Neuronal stem cell (in vitro differentiated cells): ENCODE data around the gene CYP4F11.

Experiments used
- DNase-seq: peaks from one replicate; pipeline ENCODE4 v3.0.0-alpha.2; 2013; ENCODE audit warnings: low spot score
- H2AFZ ChIP-seq: one replicate; pipeline ENCODE4 v1.6.1; 2013; ENCODE audit warnings: mild to moderate bottlenecking, low read length, inconsistent platforms
- H2AK5ac ChIP-seq: 2 replicates; pipeline ENCODE4 v1.6.1; 2013; ENCODE audit warnings: low read depth, mild to moderate bottlenecking, inconsistent platforms, low read length, moderate library complexity, mixed read lengths
- H2BK120ac ChIP-seq: 2 replicates; pipeline ENCODE4 v1.6.1; 2013; ENCODE audit warnings: low read depth, mild to moderate bottlenecking, inconsistent platforms, low read length, moderate library complexity, mixed read lengths
- H2BK12ac ChIP-seq: one replicate; pipeline ENCODE4 v1.6.1; 2013; ENCODE audit warnings: low read length, inconsistent platforms
- H2BK15ac ChIP-seq: 2 replicates; pipeline ENCODE4 v1.6.1; 2013; ENCODE audit warnings: mild to moderate bottlenecking, low read length, inconsistent platforms, mixed read lengths
- H2BK5ac ChIP-seq: one replicate; pipeline ENCODE4 v1.6.1; 2013; ENCODE audit warnings: inconsistent platforms, mild to moderate bottlenecking, low read length, moderate library complexity
- H3K14ac ChIP-seq: one replicate; pipeline ENCODE4 v1.6.1; 2013; ENCODE audit warnings: low read length, inconsistent platforms
- H3K18ac ChIP-seq: 2 replicates; pipeline ENCODE4 v1.6.1; 2013; ENCODE audit warnings: low read length, inconsistent platforms
- H3K23ac ChIP-seq: 2 replicates; pipeline ENCODE4 v1.6.1; 2013; ENCODE audit warnings: low read depth, mild to moderate bottlenecking, mixed read lengths, low read length, inconsistent platforms; ENCODE audit not compliant: poor library complexity
- H3K27ac ChIP-seq: replicated peaks from 3 replicates; pipeline ENCODE4 v1.5.1; 2013; ENCODE audit warnings: low read length, inconsistent platforms
- H3K27me3 ChIP-seq, 3 experiments: 2 replicates each; pipeline ENCODE4 v1.6.1; 2013; ENCODE audit warnings: low read length in 3 of 3, mild to moderate bottlenecking in 2 of 3, inconsistent platforms in 1 of 3, low read depth in 1 of 3, mixed read lengths in 1 of 3, moderate library complexity in 1 of 3; ENCODE audit not compliant: control insufficient read depth in 3 of 3, insufficient read depth in 3 of 3
- H3K36me3 ChIP-seq, 2 donors: replicated peaks in 1 of 2; 2 replicates each; pipeline ENCODE4 v1.6.1; 2013; ENCODE audit warnings: low read length in 2 of 2; ENCODE audit not compliant: control insufficient read depth in 2 of 2, insufficient read depth in 2 of 2
- H3K4ac ChIP-seq: 2 replicates; pipeline ENCODE4 v1.6.1; 2013; ENCODE audit warnings: inconsistent platforms, mild to moderate bottlenecking, low read length, moderate library complexity
- H3K4me1 ChIP-seq, 2 donors: 1 replicate in 1 of 2; 2 replicates in 1 of 2; pipeline ENCODE4 v1.6.1; 2013; ENCODE audit warnings: low read length in 2 of 2, low read depth in 1 of 2; ENCODE audit not compliant: control insufficient read depth in 2 of 2, insufficient read depth in 1 of 2
- H3K4me2 ChIP-seq: one replicate; pipeline ENCODE4 v1.6.1; 2013; ENCODE audit warnings: mild to moderate bottlenecking, low read length, inconsistent platforms; ENCODE audit not compliant: insufficient read depth, poor library complexity, severe bottlenecking
- H3K4me3 ChIP-seq, 2 donors: 2 replicates each; pipeline ENCODE4 v1.5.1; 2013; ENCODE audit warnings: low read length in 2 of 2, mild to moderate bottlenecking in 2 of 2, inconsistent platforms in 1 of 2, moderate library complexity in 1 of 2
- H3K79me1 ChIP-seq: one replicate; pipeline ENCODE4 v1.6.1; 2013; ENCODE audit warnings: low read depth, mild to moderate bottlenecking, inconsistent platforms, low read length, moderate library complexity
- H3K9ac ChIP-seq: one replicate; pipeline ENCODE4 v1.6.1; 2013; ENCODE audit warnings: mild to moderate bottlenecking, low read depth, low read length, inconsistent platforms; ENCODE audit not compliant: poor library complexity
- H3K9me3 ChIP-seq, 2 donors: replicated peaks in 1 of 2; 2 replicates each; pipeline versions ENCODE3 to v1.6.1; 2013; ENCODE audit warnings: low read length in 2 of 2, mild to moderate bottlenecking in 2 of 2, inconsistent platforms in 1 of 2, low read depth in 1 of 2, mixed read lengths in 1 of 2, moderate library complexity in 1 of 2; ENCODE audit not compliant: control insufficient read depth in 2 of 2, insufficient read depth in 1 of 2
- H4K8ac ChIP-seq: one replicate; pipeline ENCODE4 v1.6.1; 2013; ENCODE audit warnings: low read depth, mild to moderate bottlenecking, inconsistent platforms, low read length, moderate library complexity
- H4K91ac ChIP-seq: one replicate; pipeline ENCODE4 v1.6.1; 2013; ENCODE audit warnings: low read length, low read depth, mild to moderate bottlenecking, inconsistent platforms; ENCODE audit not compliant: poor library complexity
- WGBS, 2 donors: extraction: QIAGEN DNeasy Blood & Tissue Kit; methylation state at CpG; one replicate each; pipeline ENCODE4 v1.1.7; 2013; ENCODE audit warnings: missing lambda C conversion rate in 2 of 2, mixed read lengths in 1 of 2; ENCODE audit not compliant: insufficient read length in 2 of 2, insufficient replicate concordance in 1 of 2; ENCODE audit errors: extremely low coverage in 2 of 2; 5-methylcytosine and 5-hydroxymethylcytosine counted together

CYP4F11 gene

DNA sequence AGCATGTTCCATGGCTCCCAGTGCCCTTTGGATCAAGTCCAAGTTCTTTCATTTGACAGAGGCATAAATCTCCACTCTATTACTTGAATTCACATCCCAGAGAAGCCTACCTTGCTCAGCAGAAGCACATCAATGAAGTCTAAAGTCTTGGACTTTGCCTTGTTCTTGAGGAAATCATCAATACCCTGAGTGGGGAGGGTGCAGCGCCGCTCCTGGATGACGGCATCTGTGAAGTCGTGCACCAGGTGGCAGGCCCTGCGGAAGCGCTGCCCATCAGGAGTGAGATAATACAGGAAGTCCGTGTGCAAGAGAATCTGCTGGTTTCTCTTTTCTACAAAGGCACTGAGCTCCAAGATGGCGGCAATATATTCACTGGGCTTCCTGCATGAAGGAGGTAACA is 10.6 kb downstream of the CYP4F11 start:
- Histone ChIP-seq H3K4ac (no peak overlapping the region), H2AFZ (no peak overlapping the region), H3K79me1 (no peaks in the 10 kb centered on the region), H3K9ac (no peak overlapping the region), H2BK120ac (no peak overlapping the region), H3K36me3 (no peaks in the 10 kb centered on the region), H3K27me3 (peaks cover 0 to 4% (median 0%) of the 10 kb centered on the region in 3 experiments), H3K23ac (no peak overlapping the region), H3K4me1 (no peaks in the 10 kb centered on the region), H3K9me3 (peaks cover 0 to 26% of the 10 kb centered on the region in 2 donors), H4K91ac (no peak overlapping the region), H4K8ac (no peak overlapping the region), H3K14ac (no peak overlapping the region), H3K4me2 (no peak overlapping the region), H2BK5ac (no peak overlapping the region), H2BK15ac (no peak overlapping the region), H3K4me3 (no peak overlapping the region), H2AK5ac (no peak overlapping the region), H3K18ac (no peak overlapping the region), H2BK12ac (no peak overlapping the region), H3K27ac (no peak overlapping the region)
- no peak for DNase-seq
- no CpG with 5 or more reads among the region's 8 CpGs for WGBS, 2 donors

DNA sequence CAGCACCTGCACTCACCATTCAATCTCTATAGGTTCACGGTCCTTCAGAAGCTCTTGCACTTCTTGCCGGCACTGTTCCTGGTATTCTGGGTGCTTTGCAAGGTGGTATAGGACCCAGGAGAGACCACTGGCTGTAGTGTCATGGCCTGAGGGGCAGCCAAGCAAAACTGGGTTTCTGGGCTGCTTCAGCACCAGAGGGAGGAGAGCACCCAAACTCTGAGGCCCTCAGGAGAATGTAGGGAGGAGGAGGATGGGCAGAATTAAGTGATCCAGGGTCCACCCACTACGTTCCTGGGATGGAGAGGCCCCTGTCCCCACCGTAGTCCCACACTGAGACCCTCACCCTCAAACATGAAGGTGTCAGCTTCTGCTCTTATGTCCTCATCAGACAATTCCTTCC is 12.3 kb downstream of the CYP4F11 start:
- Histone ChIP-seq H3K36me3 (no peaks in the 10 kb centered on the region), H3K79me1 (no peaks in the 10 kb centered on the region), H2AK5ac (no peak overlapping the region), H4K8ac (no peak overlapping the region), H2BK12ac (no peak overlapping the region), H3K27me3 (peaks cover 0 to 4% (median 0%) of the 10 kb centered on the region in 3 experiments), H3K4me3 (no peak overlapping the region), H3K23ac (no peak overlapping the region), H3K4ac (no peak overlapping the region), H2BK120ac (no peak overlapping the region), H3K9ac (no peak overlapping the region), H3K27ac (no peak overlapping the region), H3K4me2 (no peak overlapping the region), H3K9me3 (peaks cover 0 to 15% of the 10 kb centered on the region in 2 donors), H2BK5ac (no peak overlapping the region), H2AFZ (no peak overlapping the region), H2BK15ac (no peak overlapping the region), H3K18ac (no peak overlapping the region), H3K14ac (no peak overlapping the region), H3K4me1 (no peaks in the 10 kb centered on the region), H4K91ac (no peak overlapping the region)
- no CpG with 5 or more reads among the region's 4 CpGs for WGBS, 2 donors
- no peak for DNase-seq

DNA sequence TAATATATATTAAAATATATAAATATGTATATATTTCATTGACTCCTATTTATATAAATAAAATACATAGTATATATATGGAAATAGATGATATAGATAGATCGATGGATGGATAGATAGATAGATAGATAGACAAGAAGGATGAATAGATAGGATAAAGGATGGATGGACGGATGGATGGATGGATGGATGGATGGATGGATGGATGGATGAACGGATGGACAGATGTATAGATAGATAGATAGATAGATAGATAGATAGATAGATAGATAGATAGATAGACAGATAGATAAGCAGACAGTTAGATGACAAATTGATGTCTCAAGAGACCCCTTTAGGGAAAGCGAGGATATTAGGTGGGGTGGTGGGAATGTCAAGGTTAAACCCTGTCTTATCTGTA is 15.1 kb downstream of the CYP4F11 start:
- 100% methylated on average over 2 of the region's 4 CpGs; no CpG with 5 or more reads in 1 of the 2 donors for whole genome bisulfite sequencing, 2 donors
- H3K79me1 ChIP-seq = no peaks in the 10 kb centered on the region
- H2BK12ac ChIP-seq = no peak overlapping the region
- H4K91ac ChIP-seq = no peak overlapping the region
- no peak overlapping the region for H4K8ac ChIP-seq
- no peak overlapping the region for H3K23ac ChIP-seq
- H3K14ac ChIP-seq = no peak overlapping the region
- no peak overlapping the region for H3K27ac ChIP-seq
- H2BK120ac ChIP-seq = no peak overlapping the region
- no peak overlapping the region for H3K4me3 ChIP-seq
- no peak overlapping the region for H3K18ac ChIP-seq
- no peak for DNase-seq
- H3K4me2 ChIP-seq = no peak overlapping the region
- H2BK15ac ChIP-seq = no peak overlapping the region
- H3K9ac ChIP-seq = no peak overlapping the region
- H3K36me3 ChIP-seq = no peaks in the 10 kb centered on the region
- H2AFZ ChIP-seq = no peak overlapping the region
- peaks cover 0 to 12% of the 10 kb centered on the region in 2 donors for H3K9me3 ChIP-seq
- H2BK5ac ChIP-seq = no peak overlapping the region
- no peaks in the 10 kb centered on the region for H3K4me1 ChIP-seq
- no peak overlapping the region for H2AK5ac ChIP-seq
- H3K27me3 ChIP-seq = peaks cover 0 to 2% (median 0%) of the 10 kb centered on the region in 3 experiments
- no peak overlapping the region for H3K4ac ChIP-seq

DNA sequence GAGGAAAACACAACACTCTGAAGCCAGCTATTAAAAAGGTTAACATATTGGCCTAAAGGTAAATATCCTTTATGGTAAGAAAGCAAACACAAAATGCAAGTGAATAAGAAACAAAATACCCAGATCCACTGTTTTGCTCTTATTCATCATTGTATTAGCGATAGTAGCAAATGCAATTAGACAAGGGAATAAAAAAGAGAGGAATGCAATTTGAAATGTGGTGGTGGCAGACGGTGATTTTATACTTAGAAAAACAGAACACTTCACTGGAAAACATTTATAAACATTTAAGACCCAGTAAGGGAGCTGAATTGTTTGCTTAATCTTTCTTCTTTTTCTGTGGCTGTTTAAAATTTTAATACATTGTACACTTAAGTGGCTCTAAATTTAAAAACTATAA is 19.2 kb downstream of the CYP4F11 start:
- Histone ChIP-seq H4K8ac (no peak overlapping the region), H3K79me1 (no peaks in the 10 kb centered on the region), H3K36me3 (no peaks in the 10 kb centered on the region), H2BK15ac (no peak overlapping the region), H3K4me3 (no peak overlapping the region), H4K91ac (no peak overlapping the region), H2AFZ (no peak overlapping the region), H2BK12ac (no peak overlapping the region), H3K4me1 (no peaks in the 10 kb centered on the region), H2BK120ac (no peak overlapping the region), H2AK5ac (no peak overlapping the region), H3K9me3 (peaks cover 0 to 6% of the 10 kb centered on the region in 2 donors), H3K18ac (no peak overlapping the region), H3K4me2 (no peak overlapping the region), H3K14ac (no peak overlapping the region), H2BK5ac (no peak overlapping the region), H3K9ac (no peak overlapping the region), H3K23ac (no peak overlapping the region), H3K4ac (no peak overlapping the region), H3K27ac (no peak overlapping the region), H3K27me3 (peaks cover 0 to 8% (median 0%) of the 10 kb centered on the region in 3 experiments)
- DNase-seq = no peak
- WGBS, 2 donors = no CpG with 5 or more reads among the region's 2 CpGs
